Effector memory CD8-positive, alpha-beta T cell (primary cell): Measurements from ENCODE around the gene ASCC2.

Source experiments
- ATAC-seq: fragments of 150-1000 bp; cut with Tn5 transposase; replicated peaks from 2 replicates; pipeline ENCODE4 v1.10.0; 2021; ENCODE audit warnings: mild to moderate bottlenecking, moderate library complexity
- DNase-seq, 3 experiments: peaks; one replicate each; pipeline ENCODE4 v3.0.0; 2021
- H3K27ac Mint-ChIP-seq, 2 donors: one replicate each; pipeline ENCODE4 v1.8.0; 2022; ENCODE audit warnings: mild to moderate bottlenecking in 2 of 2, mixed read lengths in 2 of 2, moderate library complexity in 2 of 2
- H3K27me3 Mint-ChIP-seq, 2 donors: one replicate each; pipeline ENCODE4 v1.8.0; 2022; ENCODE audit warnings: mixed read lengths in 2 of 2
- H3K36me3 Mint-ChIP-seq: one replicate; pipeline ENCODE4 v1.8.0; 2022; ENCODE audit warnings: mild to moderate bottlenecking, moderate library complexity, mixed read lengths; ENCODE audit not compliant: insufficient read depth
- H3K4me1 Mint-ChIP-seq, 2 donors: one replicate each; pipeline ENCODE4 v1.8.0; 2022; ENCODE audit warnings: low read depth in 2 of 2, mixed read lengths in 2 of 2
- H3K4me3 Mint-ChIP-seq, 2 donors: one replicate each; pipeline ENCODE4 v1.8.0; 2022; ENCODE audit warnings: mild to moderate bottlenecking in 2 of 2, mixed read lengths in 2 of 2, moderate library complexity in 2 of 2
- H3K9me3 Mint-ChIP-seq, 2 donors: one replicate each; pipeline ENCODE4 v1.8.0; 2022; ENCODE audit warnings: mixed read lengths in 2 of 2

The ASCC2 gene

GRCh38 chr22:29784451-29785361 lies 53.4 kb downstream of the ASCC2 start:
- Mint-ChIP-seq H3K9me3 (no peaks in the 10 kb centered on the region), H3K27ac (peak overlapping the region in 1 of 2 donors; percentile 69), H3K4me3 (no peak overlapping the region), H3K4me1 (no peaks in the 10 kb centered on the region), H3K27me3 (no peaks in the 10 kb centered on the region), H3K36me3 (peaks cover 12% of the 10 kb centered on the region)
- ATAC-seq: no peak
- no peak for DNase-seq

- H3K27me3 Mint-ChIP-seq: no peaks in the 10 kb centered on the region
- ATAC-seq: no peak
- no peaks in the 10 kb centered on the region for H3K4me1 Mint-ChIP-seq
- H3K9me3 Mint-ChIP-seq: no peaks in the 10 kb centered on the region
- no peak for DNase-seq
- no peak overlapping the region for H3K27ac Mint-ChIP-seq
- H3K4me3 Mint-ChIP-seq: no peak overlapping the region
- H3K36me3 Mint-ChIP-seq: peaks cover 4% of the 10 kb centered on the region
These were observed 55.8 kb downstream of the ASCC2 start for GRCh38 chr22:29782061-29782845.

- Mint-ChIP-seq H3K36me3 (peaks cover 4% of the 10 kb centered on the region), H3K4me1 (no peaks in the 10 kb centered on the region), H3K4me3 (no peak overlapping the region), H3K27ac (peak overlapping the region in 1 of 2 donors; percentile 9), H3K27me3 (no peaks in the 10 kb centered on the region), H3K9me3 (no peaks in the 10 kb centered on the region)
- DNase-seq: no peak
- no peak for ATAC-seq
These were observed 57.1 kb downstream of the ASCC2 start for GRCh38 chr22:29780748-29781676.

- ATAC-seq (no peak), DNase-seq (no peak)
- Mint-ChIP-seq H3K27ac (no peak overlapping the region), H3K36me3 (no peaks in the 10 kb centered on the region), H3K9me3 (no peaks in the 10 kb centered on the region), H3K27me3 (no peaks in the 10 kb centered on the region), H3K4me3 (no peak overlapping the region), H3K4me1 (no peaks in the 10 kb centered on the region)
These were observed 57.9 kb downstream of the ASCC2 start for GRCh38 chr22:29780220-29780619.

- Mint-ChIP-seq H3K36me3 (peaks cover 16% of the 10 kb centered on the region), H3K9me3 (no peaks in the 10 kb centered on the region), H3K27me3 (no peaks in the 10 kb centered on the region), H3K27ac (no peak overlapping the region), H3K4me3 (no peak overlapping the region), H3K4me1 (peaks cover 4 to 9% of the 10 kb centered on the region in 2 donors)
- ATAC-seq (no peak), DNase-seq (no peak)
These were observed 64.8 kb downstream of the ASCC2 start for GRCh38 chr22:29773233-29773632.

- Mint-ChIP-seq H3K27ac (no peak overlapping the region), H3K27me3 (no peaks in the 10 kb centered on the region), H3K4me3 (no peak overlapping the region), H3K4me1 (peaks cover 15 to 19% of the 10 kb centered on the region in 2 donors), H3K9me3 (no peaks in the 10 kb centered on the region), H3K36me3 (peaks cover 23% of the 10 kb centered on the region)
- DNase-seq (no peak), ATAC-seq (no peak)
These were observed 65.9 kb downstream of the ASCC2 start for GRCh38 chr22:29772170-29772641.

GRCh38 chr22:29769723-29770321 lies 68.3 kb downstream of the ASCC2 start:
- H3K27me3 Mint-ChIP-seq: no peaks in the 10 kb centered on the region
- peaks cover 36 to 37% of the 10 kb centered on the region in 2 donors for H3K4me1 Mint-ChIP-seq
- no peak for DNase-seq
- no peak overlapping the region for H3K27ac Mint-ChIP-seq
- no peak for ATAC-seq
- no peak overlapping the region for H3K4me3 Mint-ChIP-seq
- H3K9me3 Mint-ChIP-seq: no peaks in the 10 kb centered on the region
- peaks cover 33% of the 10 kb centered on the region for H3K36me3 Mint-ChIP-seq

GRCh38 chr22:29768052-29768693 lies 69.9 kb downstream of the ASCC2 start:
- Mint-ChIP-seq H3K27ac (peak overlapping the region; percentile 99), H3K36me3 (peaks cover 33% of the 10 kb centered on the region), H3K4me1 (peaks cover 36 to 38% of the 10 kb centered on the region in 2 donors), H3K27me3 (no peaks in the 10 kb centered on the region), H3K9me3 (no peaks in the 10 kb centered on the region), H3K4me3 (peak overlapping the region; percentile 99 to 100)
- DNase-seq: no peak
- ATAC-seq: no peak

- H3K4me1 Mint-ChIP-seq: peaks cover 36 to 38% of the 10 kb centered on the region in 2 donors
These were observed 70.7 kb downstream of the ASCC2 start, which contains the start of gene UQCR10 for GRCh38 chr22:29767171-29768051. Gene UQCR10 (plus strand): TSS chr22:29767369. CDS start chr22:29767399, 30 bp downstream.

GRCh38 chr22:29766632-29767170 lies 71.4 kb downstream of the ASCC2 start, which contains the start of gene ZMAT5:
Gene ZMAT5 (minus strand): TSS chr22:29767007. CDS start chr22:29748544, 18,463 bp downstream.
- Mint-ChIP-seq H3K9me3 (no peaks in the 10 kb centered on the region), H3K27ac (peak within 1 kb of the TSS; percentile 99), H3K4me3 (peak within 1 kb of the TSS; percentile 99 to 100), H3K4me1 (peaks cover 36 to 38% of the 10 kb centered on the region in 2 donors), H3K27me3 (no peaks in the 10 kb centered on the region), H3K36me3 (peaks cover 33% of the 10 kb centered on the region)
- ATAC-seq: peak; percentile 94
- DNase-seq: peak; percentile 84 to 90 (median 86)

More at GRCh38 chr22:29767171-29768051, 70.7 kb downstream of the ASCC2 start, which contains the start of gene UQCR10:
- Mint-ChIP-seq H3K27me3 (no peaks in the 10 kb centered on the region), H3K4me3 (peak within 1 kb of the TSS; percentile 99 to 100), H3K27ac (peak within 1 kb of the TSS; percentile 99), H3K9me3 (no peaks in the 10 kb centered on the region), H3K36me3 (peaks cover 33% of the 10 kb centered on the region)
- ATAC-seq (peak; percentile 79), DNase-seq (peak; percentile 84 to 91 (median 89))
